ENCODE data around the gene RS1.

DNA sequence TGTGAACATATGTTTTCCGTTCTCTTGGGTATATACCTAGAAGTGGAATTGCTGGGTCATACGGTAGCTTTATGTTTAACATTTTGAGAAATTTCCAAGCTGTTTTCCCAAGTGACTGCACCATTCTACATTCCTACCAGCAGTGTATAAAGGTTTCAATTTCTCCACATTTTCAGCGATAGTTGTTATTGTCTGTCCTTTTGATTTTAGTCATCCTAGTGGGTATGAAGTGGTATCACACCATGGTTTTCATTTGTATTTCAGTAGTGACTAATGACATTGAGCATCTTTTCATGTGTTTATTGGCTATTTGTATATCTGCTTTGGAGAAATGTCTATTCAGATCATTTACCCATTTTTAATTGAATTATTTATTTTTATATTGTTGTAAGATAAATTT is 37.9 kb upstream of the RS1 start:
- TF ChIP-seq, protein P1, sequence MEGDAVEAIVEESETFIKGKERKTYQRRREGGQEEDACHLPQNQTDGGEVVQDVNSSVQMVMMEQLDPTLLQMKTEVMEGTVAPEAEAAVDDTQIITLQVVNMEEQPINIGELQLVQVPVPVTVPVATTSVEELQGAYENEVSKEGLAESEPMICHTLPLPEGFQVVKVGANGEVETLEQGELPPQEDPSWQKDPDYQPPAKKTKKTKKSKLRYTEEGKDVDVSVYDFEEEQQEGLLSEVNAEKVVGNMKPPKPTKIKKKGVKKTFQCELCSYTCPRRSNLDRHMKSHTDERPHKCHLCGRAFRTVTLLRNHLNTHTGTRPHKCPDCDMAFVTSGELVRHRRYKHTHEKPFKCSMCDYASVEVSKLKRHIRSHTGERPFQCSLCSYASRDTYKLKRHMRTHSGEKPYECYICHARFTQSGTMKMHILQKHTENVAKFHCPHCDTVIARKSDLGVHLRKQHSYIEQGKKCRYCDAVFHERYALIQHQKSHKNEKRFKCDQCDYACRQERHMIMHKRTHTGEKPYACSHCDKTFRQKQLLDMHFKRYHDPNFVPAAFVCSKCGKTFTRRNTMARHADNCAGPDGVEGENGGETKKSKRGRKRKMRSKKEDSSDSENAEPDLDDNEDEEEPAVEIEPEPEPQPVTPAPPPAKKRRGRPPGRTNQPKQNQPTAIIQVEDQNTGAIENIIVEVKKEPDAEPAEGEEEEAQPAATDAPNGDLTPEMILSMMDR (IDR thresholded peaks at IDR 0.05), result no peak
- no peak for TF ChIP-seq POLR2A (IDR thresholded peaks at IDR 0.05)
- TF ChIP-seq EP300 (IDR thresholded peaks at IDR 0.05), result no peak

Measured in ovary (tissue), 3 donors.